Spleen (tissue), 7 donors: Measurements from ENCODE around the gene ST6GALNAC5.

Experiments used
- CTCF ChIP-seq, 11 experiments: fragments of 200-600 bp in 7 of 11; fragments of 450-650 bp in 4 of 11; sonication (generic) in 4 of 11; IDR thresholded peaks in 8 of 11; conservative IDR thresholded peaks in 3 of 11; 1 replicate in 7 of 11; 2 replicates in 4 of 11; pipeline versions ENCODE4 v1.4.0 to v1.8.0; 2016 to 2021; ENCODE audit warnings: antibody characterized with exemption in 11 of 11, inconsistent platforms in 4 of 11, mild to moderate bottlenecking in 1 of 11
- POLR2A ChIP-seq, 3 donors: fragments of 450-650 bp; IDR thresholded peaks; one replicate each; pipeline ENCODE4 v1.5.1; 2017; ENCODE audit warnings: antibody characterized with exemption in 3 of 3, mild to moderate bottlenecking in 1 of 3
- POLR2AphosphoS5 ChIP-seq, 3 donors: sonication (generic); formaldehyde crosslinking; IDR thresholded peaks; one replicate each; pipeline ENCODE4 v1.5.1; 2017; ENCODE audit warnings: antibody characterized with exemption in 3 of 3
- donor health status: DM: no; HTN: no; CAD: no; lungs with moderate emphysema.
- donor health status: DM: no; HTN: no; CAD: no.
- donor health status: DM: no; HTN: no; CAD: no.

- TF ChIP-seq CTCF (IDR thresholded peaks at IDR 0.05 in 8 of 11, conservative IDR thresholded peaks at IDR 0.05 in 3 of 11) (no peak), POLR2A (IDR thresholded peaks at IDR 0.05) (no peak), POLR2AphosphoS5 (IDR thresholded peaks at IDR 0.05) (no peak)
These were observed 148.6 kb downstream of the ST6GALNAC5 start for GRCh38 chr1:77015748-77016341.
